Coronary artery (tissue), 2 donors: Measurements from ENCODE around the gene SCG5.

ENCODE experiments used
- DNase-seq: peaks from one replicate; pipeline ENCODE4 v3.0.0-alpha.2; 2017; ENCODE audit warnings: low spot score
- H3K27ac ChIP-seq, 2 donors: fragments of 200-600 bp; sonication (generic); one replicate each; pipeline ENCODE4 v1.5.1; 2016 to 2019
- H3K4me3 ChIP-seq: fragments of 200-600 bp; sonication (generic); 2 replicates; pipeline ENCODE4 v1.5.1; 2016; ENCODE audit warnings: mild to moderate bottlenecking, moderate library complexity
- TF ChIP-seq, protein P1 (sequence below): fragments of 200-600 bp; sonication (generic); IDR thresholded peaks from one replicate; pipeline ENCODE4 v1.5.1; 2019; ENCODE audit warnings: antibody characterized with exemption

The SCG5 gene

DNA sequence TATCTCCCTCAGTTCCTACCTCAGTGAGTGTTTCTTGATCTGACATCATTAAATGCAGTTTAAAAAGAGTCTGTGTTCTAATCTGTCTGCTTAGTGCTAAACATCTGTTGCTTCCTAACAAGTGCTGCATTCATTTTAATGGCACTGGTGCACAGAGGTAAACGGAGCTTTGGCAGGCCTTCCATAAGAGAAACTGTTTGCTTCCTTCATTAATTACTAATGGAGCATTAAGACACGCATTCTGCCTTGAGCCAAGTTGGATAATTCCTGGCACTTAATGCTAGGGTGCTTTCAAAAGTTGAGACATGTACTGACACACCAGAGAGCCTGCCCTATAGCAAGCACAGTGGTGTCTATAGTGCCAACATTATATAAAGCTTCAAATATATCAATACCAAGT lies 34.7 kb downstream of the SCG5 start:
- no peak overlapping the region for H3K27ac ChIP-seq
- no peak for DNase-seq
- H3K4me3 ChIP-seq = no peak overlapping the region
- TF ChIP-seq, protein P1, sequence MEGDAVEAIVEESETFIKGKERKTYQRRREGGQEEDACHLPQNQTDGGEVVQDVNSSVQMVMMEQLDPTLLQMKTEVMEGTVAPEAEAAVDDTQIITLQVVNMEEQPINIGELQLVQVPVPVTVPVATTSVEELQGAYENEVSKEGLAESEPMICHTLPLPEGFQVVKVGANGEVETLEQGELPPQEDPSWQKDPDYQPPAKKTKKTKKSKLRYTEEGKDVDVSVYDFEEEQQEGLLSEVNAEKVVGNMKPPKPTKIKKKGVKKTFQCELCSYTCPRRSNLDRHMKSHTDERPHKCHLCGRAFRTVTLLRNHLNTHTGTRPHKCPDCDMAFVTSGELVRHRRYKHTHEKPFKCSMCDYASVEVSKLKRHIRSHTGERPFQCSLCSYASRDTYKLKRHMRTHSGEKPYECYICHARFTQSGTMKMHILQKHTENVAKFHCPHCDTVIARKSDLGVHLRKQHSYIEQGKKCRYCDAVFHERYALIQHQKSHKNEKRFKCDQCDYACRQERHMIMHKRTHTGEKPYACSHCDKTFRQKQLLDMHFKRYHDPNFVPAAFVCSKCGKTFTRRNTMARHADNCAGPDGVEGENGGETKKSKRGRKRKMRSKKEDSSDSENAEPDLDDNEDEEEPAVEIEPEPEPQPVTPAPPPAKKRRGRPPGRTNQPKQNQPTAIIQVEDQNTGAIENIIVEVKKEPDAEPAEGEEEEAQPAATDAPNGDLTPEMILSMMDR = no peak

DNA sequence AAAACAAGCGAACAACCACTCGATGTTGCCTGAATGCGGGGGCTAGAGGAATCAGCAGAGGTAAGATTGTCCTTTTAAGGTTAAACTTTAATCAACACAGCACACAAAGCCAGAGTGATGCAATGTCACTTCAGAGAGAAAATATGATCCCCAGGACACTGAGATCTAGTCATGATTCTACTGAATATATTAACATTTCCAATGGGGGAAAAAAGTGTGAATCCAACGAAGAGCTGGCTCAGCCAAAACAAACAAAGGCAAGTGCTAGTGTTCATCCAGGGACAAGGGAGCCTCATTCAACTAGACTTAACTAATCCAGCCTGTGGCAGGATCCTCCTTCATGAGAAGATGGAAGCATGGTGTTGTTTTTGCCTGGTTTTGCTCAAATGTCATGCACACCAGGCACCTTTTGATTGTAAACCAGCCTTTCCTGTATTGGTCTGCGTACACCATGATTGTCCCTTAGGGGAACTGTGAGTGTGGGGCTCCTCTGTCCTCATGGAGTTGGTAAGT lies 35.8 kb downstream of the SCG5 start:
- no peak for DNase-seq
- H3K4me3 ChIP-seq = no peak overlapping the region
- no peak overlapping the region for H3K27ac ChIP-seq
- TF ChIP-seq, protein P1 = no peak

DNA sequence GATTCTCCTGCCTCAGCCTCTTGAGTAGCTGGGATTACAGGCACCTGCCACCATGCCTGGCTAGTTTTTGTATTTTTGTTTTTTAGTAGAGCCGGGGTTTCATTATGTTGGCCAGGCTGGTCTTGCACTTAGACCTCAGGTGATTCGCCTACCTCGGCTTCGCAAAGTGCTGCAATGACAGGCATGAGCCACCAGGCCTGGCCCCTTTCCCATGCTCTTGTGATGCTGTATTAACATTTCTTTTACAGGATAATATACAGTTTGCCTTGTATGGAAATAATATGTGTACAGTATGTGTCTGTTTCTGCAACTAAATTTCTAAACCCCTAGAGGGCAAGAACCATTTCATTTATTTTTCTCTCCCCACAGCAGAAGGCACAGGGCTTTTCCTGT lies 37.8 kb downstream of the SCG5 start:
- no peak overlapping the region for H3K4me3 ChIP-seq
- H3K27ac ChIP-seq = no peak overlapping the region
- DNase-seq = no peak
- TF ChIP-seq, protein P1 = no peak

DNA sequence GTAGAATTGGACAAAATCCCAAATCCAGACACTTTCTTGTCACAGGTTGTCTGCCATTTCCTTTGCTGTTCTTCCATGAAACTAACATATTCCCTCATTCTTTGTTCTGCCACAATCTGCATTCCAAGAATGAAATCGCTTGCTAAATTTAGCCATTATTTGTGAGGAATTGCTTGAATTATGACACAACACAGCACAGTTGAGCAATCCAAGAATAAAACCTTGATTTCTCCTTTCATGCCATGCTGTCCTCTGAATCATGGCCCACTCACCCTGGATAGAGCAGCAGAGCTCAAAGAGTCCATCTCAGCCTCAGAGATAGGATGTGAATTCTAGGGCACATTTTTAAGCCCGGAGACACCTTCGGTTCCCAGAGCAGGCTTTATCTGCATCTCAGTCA lies 41.1 kb downstream of the SCG5 start:
- no peak overlapping the region for H3K4me3 ChIP-seq
- no peak for DNase-seq
- no peak overlapping the region for H3K27ac ChIP-seq
- TF ChIP-seq, protein P1 = no peak

DNA sequence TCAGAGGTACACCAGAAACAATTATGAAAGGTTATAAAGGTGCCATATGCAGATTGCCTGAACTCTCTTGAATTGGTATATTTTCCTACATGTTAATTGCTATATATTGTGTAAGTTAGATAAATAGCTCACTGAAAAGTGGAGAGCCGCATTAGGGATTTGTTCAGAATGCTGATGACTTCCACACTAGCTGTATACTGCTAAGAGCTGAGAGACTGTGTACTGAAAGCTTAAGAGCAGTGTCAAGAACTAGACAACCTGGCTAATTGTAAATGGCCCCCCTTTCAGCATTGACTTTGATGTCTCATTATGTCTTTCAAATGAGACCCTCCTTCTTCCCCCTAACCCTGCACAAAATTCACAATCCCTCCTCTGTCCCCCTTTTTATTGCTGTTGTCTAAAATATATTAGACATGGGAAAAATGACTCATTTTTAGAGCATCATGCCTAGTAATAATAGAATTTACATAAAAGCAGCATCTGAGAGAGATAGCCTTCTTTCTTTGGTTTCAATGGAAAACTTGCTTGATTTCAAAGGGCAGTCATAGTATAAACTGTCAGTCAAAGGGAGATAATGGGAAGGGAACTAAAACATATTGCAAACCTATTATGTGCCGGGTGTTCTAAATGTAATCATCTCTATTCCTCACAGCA lies 41.6 kb downstream of the SCG5 start:
- no peak for DNase-seq
- TF ChIP-seq, protein P1 = no peak
- Histone ChIP-seq H3K4me3 (no peak overlapping the region), H3K27ac (no peak overlapping the region)

DNA sequence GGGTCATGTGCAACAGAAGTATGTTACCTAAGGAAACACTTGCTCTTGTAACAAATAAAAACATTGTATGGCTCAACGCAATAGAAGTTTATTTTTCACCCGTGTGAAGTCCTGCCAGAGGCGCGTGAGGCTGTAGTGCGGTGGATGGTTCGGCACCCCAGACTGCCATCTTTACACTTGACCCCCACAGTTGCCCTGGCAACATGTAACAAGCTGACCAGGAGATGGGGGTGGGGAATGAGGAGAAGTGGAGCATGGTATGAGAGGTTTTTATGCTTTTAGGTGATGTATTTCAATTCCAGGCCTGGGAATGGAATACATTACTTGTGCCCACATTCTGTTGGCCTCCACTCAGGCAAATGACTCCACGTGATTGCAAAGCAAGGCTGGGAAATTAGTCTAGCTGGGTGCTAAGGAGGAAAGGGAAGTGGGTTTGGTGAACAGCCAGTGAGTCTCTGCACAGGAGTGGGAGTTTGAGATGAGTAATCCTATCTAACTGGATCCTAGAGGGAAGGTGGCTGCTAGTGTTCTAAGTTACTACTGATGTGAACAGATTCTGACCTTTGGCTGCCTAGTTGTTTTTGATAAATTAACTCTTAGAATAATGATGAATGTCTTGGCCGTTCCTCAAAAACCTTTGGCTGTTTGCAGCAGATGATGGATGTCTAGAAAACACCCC lies 42.5 kb downstream of the SCG5 start:
- Histone ChIP-seq H3K27ac (no peak overlapping the region), H3K4me3 (no peak overlapping the region)
- TF ChIP-seq, protein P1 = no peak
- no peak for DNase-seq

DNA sequence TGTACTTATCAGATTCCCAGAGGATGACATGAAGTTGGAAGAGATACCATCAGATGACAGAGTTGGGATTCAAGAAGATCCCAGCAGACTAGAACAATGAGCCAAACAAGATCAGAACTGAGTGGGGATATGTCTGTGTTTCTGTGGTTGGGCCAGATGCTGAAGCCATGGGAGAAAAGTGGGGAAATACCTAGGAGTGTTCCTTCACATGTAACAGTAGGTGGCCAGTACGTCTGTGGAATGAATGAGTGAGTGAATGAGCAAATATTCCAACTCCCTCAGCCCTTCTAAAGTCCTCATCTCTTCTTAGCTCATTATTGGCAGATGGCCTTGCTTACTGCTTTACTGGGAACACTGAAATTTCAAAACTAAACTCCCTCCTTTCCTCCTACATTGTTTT lies 44.1 kb downstream of the SCG5 start:
- no peak overlapping the region for H3K27ac ChIP-seq
- TF ChIP-seq, protein P1 = no peak
- DNase-seq = no peak
- H3K4me3 ChIP-seq = no peak overlapping the region
